Measurements from ENCODE around the gene AIF1.
"Not testable (repeated sequence)": the region's sequence is repeated elsewhere in the genome, so short reads cannot be mapped to it uniquely, and the experiment has no call there.

AIF1 gene

GRCh38 chr6:31580807-31581433 lies 34.1 kb upstream of the AIF1 start:
- peak; percentile 92 for DNase-seq

- DNase-seq, result no peak
Measured at GRCh38 chr6:31581434-31582229, 33.4 kb upstream of the AIF1 start.

GRCh38 chr6:31582230-31582643 lies 32.8 kb upstream of the AIF1 start, which contains the start of gene LTB:
LTB (minus strand) TSS chr6:31582424; CDS start chr6:31582417, 7 bp downstream.
- DNase-seq, result no peak

- peak; percentile 77 for DNase-seq
Measured at GRCh38 chr6:31585491-31585890, 29.5 kb upstream of the AIF1 start.

- DNase-seq, result peak; percentile 75
Measured at GRCh38 chr6:31586008-31586407, 29.0 kb upstream of the AIF1 start, which contains the start of gene LST1. LST1 (plus strand) TSS chr6:31586277; CDS start chr6:31587300, 1,023 bp downstream.

- peak; percentile 92 for DNase-seq
Measured at GRCh38 chr6:31586599-31587281, 28.3 kb upstream of the AIF1 start.

GRCh38 chr6:31587791-31588777 lies 26.9 kb upstream of the AIF1 start:
- no peak for DNase-seq

- DNase-seq, result peak; percentile 46
Measured at GRCh38 chr6:31588871-31589650, 26.0 kb upstream of the AIF1 start.

GRCh38 chr6:31590691-31591090 lies 24.3 kb upstream of the AIF1 start:
- not testable (repeated sequence) for DNase-seq

GRCh38 chr6:31592396-31592771 lies 22.6 kb upstream of the AIF1 start:
- no peak for DNase-seq

- DNase-seq, result peak; percentile 89
Measured at GRCh38 chr6:31597006-31597405, 18.0 kb upstream of the AIF1 start.

GRCh38 chr6:31607317-31607716 lies 7.7 kb upstream of the AIF1 start:
- DNase-seq, result peak; percentile 36

- peak; percentile 71 for DNase-seq
Measured at GRCh38 chr6:31609519-31610406, 5.3 kb upstream of the AIF1 start.

- DNase-seq, result no peak
Measured at GRCh38 chr6:31610968-31611367, 4.1 kb upstream of the AIF1 start.

- no peak for DNase-seq
Measured at GRCh38 chr6:31614075-31614619, 887 bp upstream of the AIF1 start.

- peak; percentile 92 for DNase-seq
Measured at GRCh38 chr6:31615748-31616147, 714 bp downstream of the AIF1 start.

GRCh38 chr6:31617010-31617409 lies 2.0 kb downstream of the AIF1 start:
- no peak for DNase-seq

GRCh38 chr6:31619805-31620585 lies 5.0 kb downstream of the AIF1 start:
- DNase-seq, result peak; percentile 100

GRCh38 chr6:31620586-31621319 lies 5.7 kb downstream of the AIF1 start, which contains the start of gene PRRC2A:
PRRC2A (plus strand) TSS chr6:31620715; CDS start chr6:31622790, 2,075 bp downstream.
- DNase-seq, result peak; percentile 92

All from hematopoietic multipotent progenitor cell treated with erythropoietin and hydrocortisone succinate and interleukin-3 and kit ligand, for 4 days (in vitro differentiated cells).